ENCODE data around the gene DOCK8.

DOCK8 gene

GRCh38 chr9:436482-436881, 221.8 kb downstream of the DOCK8 start:
- no peak for DNase-seq

- no peak for DNase-seq
These were observed 222.4 kb downstream of the DOCK8 start for GRCh38 chr9:437066-437465.

GRCh38 chr9:437574-438001, 222.9 kb downstream of the DOCK8 start:
- DNase-seq = no peak

GRCh38 chr9:438066-438465, 223.4 kb downstream of the DOCK8 start:
- DNase-seq = no peak

DNA sequence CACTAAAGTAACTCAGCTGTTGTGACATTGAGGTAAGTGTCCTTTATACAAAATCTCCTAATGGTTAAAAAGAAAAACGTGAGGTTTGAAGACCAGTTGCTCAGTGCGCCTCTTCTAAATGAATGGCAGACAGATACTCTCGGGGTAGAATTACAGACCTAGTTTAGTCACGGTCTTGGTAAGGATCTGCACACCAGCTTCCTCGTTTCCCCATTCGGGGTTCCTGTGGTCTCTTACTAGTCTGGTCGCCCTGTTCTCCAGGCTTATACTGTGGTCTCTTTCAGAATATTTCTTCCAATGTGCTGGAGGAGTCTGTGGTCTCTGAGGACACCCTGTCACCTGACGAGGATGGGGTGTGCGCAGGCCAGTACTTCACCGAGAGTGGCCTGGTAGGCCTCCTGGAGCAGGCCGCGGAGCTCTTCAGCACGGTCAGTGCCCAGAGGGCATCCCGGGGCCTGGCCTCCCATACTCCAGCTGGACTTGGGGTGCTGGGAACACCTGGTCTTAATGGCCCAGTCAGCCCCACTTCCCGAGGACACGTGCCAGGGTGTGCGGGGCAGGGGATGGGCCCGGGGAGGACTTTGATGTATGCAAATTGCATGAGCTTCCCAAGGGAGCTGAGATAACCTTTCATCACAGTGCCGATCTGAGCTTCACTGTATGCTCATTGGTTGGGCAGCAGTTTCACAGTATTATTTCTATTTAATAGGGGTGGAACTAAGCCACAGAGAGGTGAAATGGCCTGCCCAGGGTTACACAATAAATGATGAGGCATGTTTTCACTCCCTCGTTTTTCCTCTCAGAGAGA, 224.5 kb downstream of the DOCK8 start:
- DNase-seq = no peak

GRCh38 chr9:441126-441525, 226.5 kb downstream of the DOCK8 start:
- DNase-seq = no peak

DNA sequence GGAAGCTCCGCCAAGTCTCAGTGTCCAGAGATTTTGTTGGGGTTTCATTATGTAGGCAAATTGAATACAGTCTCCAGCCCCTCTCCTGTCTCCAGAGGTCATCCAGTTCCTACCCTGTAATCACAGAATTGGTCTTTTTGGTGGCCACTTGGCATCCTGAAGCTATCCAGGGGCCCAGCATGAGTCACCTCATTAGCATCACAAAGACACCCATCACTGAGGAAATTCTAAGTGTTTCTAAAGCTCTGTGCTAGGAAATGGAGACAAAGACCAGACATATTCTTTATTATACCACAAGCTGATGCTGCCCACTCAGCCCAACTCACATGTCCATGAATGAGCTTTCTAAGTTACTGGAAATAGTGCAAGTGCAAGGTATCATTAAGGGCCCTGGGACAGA, 229.9 kb downstream of the DOCK8 start:
- no peak for DNase-seq

GRCh38 chr9:445033-445432, 230.4 kb downstream of the DOCK8 start:
- DNase-seq = no peak

- DNase-seq = no peak
These were observed 231.5 kb downstream of the DOCK8 start for GRCh38 chr9:446074-446699.

DNA sequence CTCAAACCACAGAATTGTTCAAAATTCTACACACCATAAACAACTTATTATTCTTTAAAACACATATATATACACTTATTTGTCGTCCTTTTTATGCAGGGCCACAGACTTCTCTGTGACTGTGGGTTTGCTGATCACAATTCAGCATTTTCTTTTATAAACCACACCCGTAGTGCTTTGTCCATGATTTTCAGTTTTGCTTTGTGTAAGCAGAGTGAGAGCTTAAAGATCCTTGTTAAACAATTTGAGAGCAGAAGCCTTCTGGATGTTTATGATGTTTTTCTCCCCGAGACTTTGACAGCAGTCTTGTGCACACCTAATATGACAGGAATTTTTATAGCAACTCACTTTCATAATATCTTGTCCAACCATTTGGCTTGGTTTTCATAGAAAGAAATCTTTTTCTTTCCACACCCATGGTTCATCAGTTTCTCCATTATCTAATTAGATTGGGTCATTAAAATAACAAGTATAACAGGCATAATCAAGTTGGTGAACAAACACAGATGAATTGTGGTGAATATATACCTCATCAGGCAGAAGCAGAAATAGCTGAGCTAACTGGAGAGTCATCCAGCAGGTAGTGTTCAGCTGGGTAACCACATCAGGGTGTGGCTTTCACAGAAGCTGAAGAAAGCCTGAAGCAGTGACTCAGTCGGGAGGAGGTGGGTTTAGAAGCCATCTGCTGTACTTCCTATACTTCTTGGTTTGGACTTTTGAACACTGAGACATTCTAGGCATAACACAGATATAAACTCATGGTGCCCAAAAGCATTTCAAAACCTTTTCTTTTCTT, 232.8 kb downstream of the DOCK8 start:
- peak; percentile 60 for DNase-seq

DNA sequence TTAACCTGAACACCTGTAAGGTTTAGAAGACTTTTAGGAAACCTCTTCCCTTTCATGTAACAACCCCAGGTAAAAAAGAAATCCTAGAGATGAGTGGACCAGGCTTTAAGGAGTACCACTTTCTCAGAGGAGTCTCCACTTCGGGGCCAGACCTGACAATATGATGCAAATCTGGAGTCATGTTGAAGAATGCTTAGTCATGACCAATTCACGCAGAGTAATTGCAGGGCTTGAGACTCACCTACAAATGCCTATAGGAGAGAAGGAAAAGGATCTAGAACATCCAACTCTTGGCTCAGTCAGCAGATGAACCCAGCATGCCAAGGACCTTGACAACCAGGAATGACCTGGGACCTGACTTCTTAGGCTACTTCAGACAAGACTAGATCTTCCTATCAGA, 235.4 kb downstream of the DOCK8 start:
- DNase-seq = no peak

- DNase-seq = no peak
These were observed 235.9 kb downstream of the DOCK8 start for GRCh38 chr9:450561-450960.

GRCh38 chr9:453832-454231, 239.2 kb downstream of the DOCK8 start:
- DNase-seq = no peak

- no peak for DNase-seq
These were observed 241.7 kb downstream of the DOCK8 start for GRCh38 chr9:456365-456764.

- DNase-seq = no peak
These were observed 243.9 kb downstream of the DOCK8 start for GRCh38 chr9:458590-458989.

GRCh38 chr9:459491-460444, 245.1 kb downstream of the DOCK8 start:
- no peak for DNase-seq

DNA sequence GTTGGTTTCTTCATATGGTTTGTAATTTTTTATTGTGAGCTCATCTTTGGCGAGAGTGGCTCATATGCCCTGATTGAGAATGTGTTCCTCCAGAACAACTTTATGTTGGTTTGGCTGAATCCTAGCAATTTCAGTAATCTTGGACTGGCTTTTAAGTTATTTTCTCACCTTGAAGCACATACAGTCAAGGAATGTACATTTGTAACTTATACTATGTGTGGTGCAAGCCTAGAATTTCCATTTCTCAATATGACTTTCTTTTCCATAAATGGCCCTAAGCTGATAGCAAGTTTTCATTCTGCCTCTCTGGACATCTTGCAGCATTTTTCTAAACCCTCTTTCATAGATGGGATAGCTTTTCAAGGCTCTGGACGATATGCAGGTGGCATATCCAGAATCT, 247.5 kb downstream of the DOCK8 start:
- no peak for DNase-seq

- no peak for DNase-seq
These were observed 247.9 kb downstream of the DOCK8 start for GRCh38 chr9:462606-463005.

DNA sequence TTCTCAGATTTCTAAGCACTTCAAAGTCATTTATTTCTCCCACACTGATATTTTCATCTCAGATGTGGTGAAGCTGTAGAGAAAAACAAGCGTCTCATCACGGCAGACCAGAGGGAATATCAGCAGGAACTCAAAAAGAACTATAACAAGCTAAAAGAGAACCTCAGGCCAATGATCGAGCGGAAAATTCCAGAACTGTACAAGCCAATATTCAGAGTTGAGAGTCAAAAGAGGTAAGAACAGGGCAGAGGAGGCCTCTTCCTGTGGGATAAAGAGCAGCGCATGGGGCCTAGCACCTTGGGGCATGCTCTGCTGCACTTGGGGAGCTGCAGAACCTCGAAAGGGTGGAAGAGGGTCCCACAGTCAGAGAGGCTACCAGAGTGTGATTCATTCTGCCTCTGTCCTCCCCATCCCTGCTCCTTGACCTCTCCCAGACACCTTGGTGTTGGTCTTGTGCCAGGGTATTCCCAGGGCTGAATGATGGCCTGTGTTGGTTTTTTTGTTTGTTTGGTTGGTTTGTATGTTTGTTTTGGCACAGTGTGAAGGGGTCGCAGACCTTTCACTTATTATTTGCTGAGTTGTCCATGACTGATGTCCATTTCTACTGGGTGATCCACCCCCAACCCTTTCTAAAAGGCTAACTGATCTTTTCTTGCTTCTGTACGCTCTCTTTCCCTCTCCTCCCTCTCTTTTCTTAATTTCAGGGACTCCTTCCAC, 248.9 kb downstream of the DOCK8 start:
- DNase-seq = no peak

GRCh38 chr9:466747-467146, 252.1 kb downstream of the DOCK8 start:
- DNase-seq = no peak

- no peak for DNase-seq
These were observed 254.2 kb downstream of the DOCK8 start for GRCh38 chr9:468766-469426.

Measured in activated naive CD4-positive, alpha-beta T cell treated with anti-CD3 and anti-CD28 coated beads, Interleukin-2, amount 50 U/mL, for 16 hours (primary cell).